AG09309 (cell line): ENCODE measurements around the gene SGIP1.

Experiments
- DNase-seq: peaks from one replicate; pipeline ENCODE4 v3.0.0-alpha.2; 2010; ENCODE audit warnings: low read depth
- H3K4me3 ChIP-seq: 2 replicates; pipeline ENCODE4 v1.5.1; 2011; ENCODE audit warnings: mild to moderate bottlenecking, low read depth, low read length, moderate library complexity; ENCODE audit not compliant: control insufficient read depth
- CTCF ChIP-seq: IDR thresholded peaks from 2 replicates; pipeline ENCODE4 v1.5.1; 2011; ENCODE audit warnings: mild to moderate bottlenecking, low read depth, low read length, inconsistent platforms; ENCODE audit not compliant: insufficient read depth, control insufficient read depth; ENCODE audit errors: missing control alignments

SGIP1 gene

GRCh38 chr1:66750577-66750976 is 216.6 kb downstream of the SGIP1 start:
- DNase-seq: no peak
- no peak for TF ChIP-seq CTCF

DNA sequence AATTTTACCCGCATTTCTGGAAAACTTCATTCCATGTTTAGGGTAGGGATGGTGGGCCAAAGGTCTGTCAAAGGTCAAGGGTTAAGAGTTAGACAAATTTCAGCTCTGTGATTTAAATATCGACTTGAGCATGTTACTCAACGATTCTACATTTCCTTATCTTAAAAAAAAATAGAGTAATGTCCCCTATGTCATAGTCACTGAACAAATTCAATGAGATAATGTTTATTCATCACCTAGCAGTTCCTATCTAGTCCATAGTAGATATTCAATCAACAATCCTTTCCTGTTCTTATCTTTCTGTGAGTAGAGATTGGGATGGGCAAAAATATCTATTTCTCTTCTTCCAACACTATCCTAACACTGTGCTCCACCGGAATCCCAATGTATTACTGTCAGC is 217.2 kb downstream of the SGIP1 start:
- no peak overlapping the region for H3K4me3 ChIP-seq
- no peak for TF ChIP-seq CTCF
- no peak for DNase-seq

More at GRCh38 chr1:66750577-66750976, 216.6 kb downstream of the SGIP1 start:
- H3K4me3 ChIP-seq: no peak overlapping the region

- peak within 1 kb of the TSS; percentile 53 for H3K4me3 ChIP-seq
- TF ChIP-seq CTCF: peak; percentile 55
- DNase-seq: peak; percentile 32
Measured at GRCh38 chr1:66752000-66752592, 218.1 kb downstream of the SGIP1 start, which contains the start of gene DYNLT5. Gene DYNLT5, plus strand, starts transcription at chr1:66752459. Its CDS starts 2,200 bp downstream, at chr1:66754659.

- H3K4me3 ChIP-seq: peak overlapping the region; percentile 53
- TF ChIP-seq CTCF: no peak
Measured at GRCh38 chr1:66752671-66753371, 218.9 kb downstream of the SGIP1 start.

DNA sequence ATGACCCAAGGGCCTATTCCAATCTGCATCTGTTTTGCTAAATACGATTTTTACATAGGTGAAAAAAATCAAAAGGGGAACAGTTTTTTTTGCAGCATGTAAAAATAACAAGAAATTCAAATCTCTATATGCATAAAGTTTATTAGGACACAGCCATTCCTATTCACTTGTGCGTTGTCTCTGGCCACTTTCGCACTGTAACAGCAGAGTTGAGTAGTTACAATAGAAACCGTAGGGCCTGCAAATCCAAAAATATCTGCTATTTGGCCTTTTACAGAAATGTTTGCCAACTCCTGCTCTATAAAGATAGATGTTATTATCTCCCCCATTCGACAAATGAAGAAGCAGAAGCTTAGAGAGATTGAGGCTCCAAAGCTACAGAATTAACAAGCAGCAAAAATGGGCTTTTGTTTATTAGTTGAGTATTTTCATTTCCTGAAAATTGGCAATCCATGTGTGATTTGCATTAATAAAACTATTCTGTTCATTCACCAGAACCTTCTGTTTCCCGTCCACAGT is 223.8 kb downstream of the SGIP1 start:
- no peak overlapping the region for H3K4me3 ChIP-seq
- no peak for TF ChIP-seq CTCF
- no peak for DNase-seq

More at GRCh38 chr1:66752671-66753371, 218.9 kb downstream of the SGIP1 start:
- no peak for DNase-seq

- TF ChIP-seq CTCF: no peak
- DNase-seq: no peak
- H3K4me3 ChIP-seq: no peak overlapping the region
Measured at GRCh38 chr1:66758241-66758755, 224.3 kb downstream of the SGIP1 start.
